PC-3 (cell line): Measurements from ENCODE around the gene PAPSS2. TPM values are rescaled to one million over a fixed set of nuclear protein-coding genes. Genes with fewer than 3 reads are reported as not detected.

Experiments
- ATAC-seq: fragments of 200-7000 bp; cut with Tn5 transposase; 2 replicates; pipeline ENCODE4 v1.9.1; 2020; ENCODE audit warnings: mild to moderate bottlenecking, moderate library complexity
- BruUV-seq: library from RNA; stranded (reverse); fragments of 400-500 nt; replicated peaks from 2 replicates; lab custom pipeline; 2021; lab: Mats Ljungman, UMichigan
- CTCF ChIA-PET: fragments of 300-600 bp; sonication (Branson Sonifier 250); formaldehyde crosslinking; loops from one replicate; lab custom pipeline; 2022; ENCODE audit warnings: antibody characterized with exemption; lab: Charles Lee
- POLR2A ChIA-PET: fragments of 300-600 bp; sonication (Branson Sonifier 250); formaldehyde crosslinking; loops from one replicate; lab custom pipeline; 2022; ENCODE audit warnings: antibody characterized with exemption; ENCODE audit not compliant: unreplicated experiment; lab: Charles Lee
- DNase-seq: peaks from one replicate; pipeline ENCODE4 v3.0.0-alpha.2; 2015
- H2AFZ ChIP-seq: fragments of 300-600 bp; sonication (generic); 2 replicates; pipeline ENCODE4 v1.6.0; 2016; ENCODE audit warnings: antibody characterized with exemption, low read length
- H3F3A ChIP-seq: fragments of 300-600 bp; sonication (generic); one replicate; pipeline ENCODE4 v1.6.0; 2017; ENCODE audit warnings: antibody characterized with exemption, low read length, control low read depth, mild to moderate bottlenecking; ENCODE audit not compliant: unreplicated experiment
- H3K27ac ChIP-seq: fragments of 300-600 bp; sonication (generic); 2 replicates; pipeline ENCODE4 v1.5.1; 2016; ENCODE audit warnings: mild to moderate bottlenecking, low read length
- H3K27me3 ChIP-seq: fragments of 300-600 bp; sonication (generic); 2 replicates; pipeline ENCODE4 v1.6.1; 2016; ENCODE audit warnings: low read length, mixed read lengths
- H3K36me3 ChIP-seq: fragments of 300-600 bp; sonication (generic); 2 replicates; pipeline ENCODE4 v1.6.1; 2016; ENCODE audit warnings: low read depth, mixed run types, low read length, mixed read lengths
- H3K4me1 ChIP-seq: fragments of 300-600 bp; sonication (generic); 2 replicates; pipeline ENCODE4 v1.5.1; 2016; ENCODE audit warnings: low read length; ENCODE audit not compliant: insufficient read depth
- H3K4me2 ChIP-seq: fragments of 300-600 bp; sonication (generic); 2 replicates; pipeline ENCODE4 v1.6.0; 2016; ENCODE audit warnings: low read length
- H3K4me3 ChIP-seq: fragments of 300-600 bp; sonication (generic); 2 replicates; pipeline ENCODE4 v1.5.1; 2016; ENCODE audit warnings: mild to moderate bottlenecking, low read length, mixed read lengths
- H3K79me2 ChIP-seq: fragments of 300-600 bp; sonication (generic); 2 replicates; pipeline ENCODE4 v1.6.1; 2017; ENCODE audit warnings: low read length, mixed read lengths
- H3K9ac ChIP-seq: fragments of 300-600 bp; sonication (generic); 2 replicates; pipeline ENCODE4 v1.6.0; 2016; ENCODE audit warnings: mild to moderate bottlenecking, low read length
- H3K9me2 ChIP-seq: fragments of 300-600 bp; sonication (generic); replicated peaks from 2 replicates; pipeline ENCODE4 v1.6.1; 2016; ENCODE audit warnings: mixed run types, low read length, mixed read lengths
- H3K9me3 ChIP-seq: fragments of 300-600 bp; sonication (generic); 2 replicates; pipeline ENCODE4 v1.6.1; 2016; ENCODE audit warnings: low read length, mixed read lengths
- H4K20me1 ChIP-seq: fragments of 300-600 bp; sonication (generic); 2 replicates; pipeline ENCODE4 v1.6.1; 2016; ENCODE audit warnings: low read length, mixed read lengths
- EZH2 ChIP-seq: fragments of 300-600 bp; sonication (generic); IDR thresholded peaks from one replicate; pipeline ENCODE4 v1.6.1; 2017; ENCODE audit warnings: antibody characterized with exemption, mild to moderate bottlenecking, low read length; ENCODE audit not compliant: unreplicated experiment
- EZH2phosphoT487 ChIP-seq: fragments of 300-600 bp; sonication (generic); IDR thresholded peaks from 2 replicates; pipeline ENCODE4 v1.6.1; 2018; ENCODE audit warnings: mild to moderate bottlenecking, antibody characterized with exemption, low read length, borderline replicate concordance
- intact Hi-C: fragments of 100-400 bp; cut with micrococcal nuclease; formaldehyde crosslinking; loops from 2 replicates; pipeline ENCODE4 v1.9.0; 2023
- total RNA-seq: library from RNA; depleted of rRNA; stranded (reverse); fragments of >200 nt; gene quantifications from 2 replicates; pipeline ENCODE4 v1.2.3, GENCODE V29; 2014
- TF ChIP-seq, protein P1 (sequence below): fragments of 300-600 bp; sonication (generic); conservative IDR thresholded peaks from 2 replicates; pipeline ENCODE4 v1.5.1; 2017; ENCODE audit warnings: antibody characterized with exemption, low read depth, mild to moderate bottlenecking, low read length

The PAPSS2 gene
- total RNA-seq, 1 experiment from 2014 or later, result 16.4 TPM

DNA sequence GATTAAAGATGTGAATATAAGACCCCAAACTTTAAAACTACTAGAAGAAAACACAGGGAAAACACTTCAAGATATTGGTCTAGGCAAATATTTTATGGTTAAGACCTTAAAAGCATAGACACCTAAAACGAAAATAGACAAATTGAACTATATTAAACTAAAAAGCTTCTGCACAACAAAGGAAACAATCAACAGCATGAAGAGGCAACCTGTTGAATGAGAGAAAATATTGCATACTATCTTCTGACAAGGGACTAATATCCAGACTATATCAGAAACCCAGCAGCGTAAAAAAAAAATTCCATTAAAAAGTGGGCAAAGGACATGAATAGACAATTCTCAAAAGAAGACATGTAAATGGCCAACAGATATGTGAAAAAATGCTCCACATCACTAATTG is 18.6 kb downstream of the PAPSS2 start:
- Histone ChIP-seq H3K36me3 (no peaks in the 10 kb centered on the region), H4K20me1 (no peaks in the 10 kb centered on the region), H3K9me2 (no peaks in the 10 kb centered on the region), H3K4me3 (no peak overlapping the region), H3K27me3 (no peaks in the 10 kb centered on the region), H3K4me1 (peaks cover 18% of the 10 kb centered on the region), H3F3A (peaks cover 3% of the 10 kb centered on the region), H3K9me3 (no peaks in the 10 kb centered on the region), H2AFZ (no peak overlapping the region), H3K27ac (no peak overlapping the region), H3K4me2 (no peak overlapping the region), H3K9ac (no peak overlapping the region), H3K79me2 (no peaks in the 10 kb centered on the region)
- POLR2A ChIA-PET, result no interaction called here
- DNase-seq (no peak), ATAC-seq (no peak)
- intact Hi-C loops, result loop anchor here (5.0 kb wide), 1 partner anchor 39 kb away; no protein-coding TSS in a partner anchor
- no TSS peak for BruUV-seq
- CTCF ChIA-PET, result no interaction called here
- TF ChIP-seq, protein P1, sequence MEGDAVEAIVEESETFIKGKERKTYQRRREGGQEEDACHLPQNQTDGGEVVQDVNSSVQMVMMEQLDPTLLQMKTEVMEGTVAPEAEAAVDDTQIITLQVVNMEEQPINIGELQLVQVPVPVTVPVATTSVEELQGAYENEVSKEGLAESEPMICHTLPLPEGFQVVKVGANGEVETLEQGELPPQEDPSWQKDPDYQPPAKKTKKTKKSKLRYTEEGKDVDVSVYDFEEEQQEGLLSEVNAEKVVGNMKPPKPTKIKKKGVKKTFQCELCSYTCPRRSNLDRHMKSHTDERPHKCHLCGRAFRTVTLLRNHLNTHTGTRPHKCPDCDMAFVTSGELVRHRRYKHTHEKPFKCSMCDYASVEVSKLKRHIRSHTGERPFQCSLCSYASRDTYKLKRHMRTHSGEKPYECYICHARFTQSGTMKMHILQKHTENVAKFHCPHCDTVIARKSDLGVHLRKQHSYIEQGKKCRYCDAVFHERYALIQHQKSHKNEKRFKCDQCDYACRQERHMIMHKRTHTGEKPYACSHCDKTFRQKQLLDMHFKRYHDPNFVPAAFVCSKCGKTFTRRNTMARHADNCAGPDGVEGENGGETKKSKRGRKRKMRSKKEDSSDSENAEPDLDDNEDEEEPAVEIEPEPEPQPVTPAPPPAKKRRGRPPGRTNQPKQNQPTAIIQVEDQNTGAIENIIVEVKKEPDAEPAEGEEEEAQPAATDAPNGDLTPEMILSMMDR, result no peak
- TF ChIP-seq EZH2phosphoT487, result no peak
- no peak for TF ChIP-seq EZH2

DNA sequence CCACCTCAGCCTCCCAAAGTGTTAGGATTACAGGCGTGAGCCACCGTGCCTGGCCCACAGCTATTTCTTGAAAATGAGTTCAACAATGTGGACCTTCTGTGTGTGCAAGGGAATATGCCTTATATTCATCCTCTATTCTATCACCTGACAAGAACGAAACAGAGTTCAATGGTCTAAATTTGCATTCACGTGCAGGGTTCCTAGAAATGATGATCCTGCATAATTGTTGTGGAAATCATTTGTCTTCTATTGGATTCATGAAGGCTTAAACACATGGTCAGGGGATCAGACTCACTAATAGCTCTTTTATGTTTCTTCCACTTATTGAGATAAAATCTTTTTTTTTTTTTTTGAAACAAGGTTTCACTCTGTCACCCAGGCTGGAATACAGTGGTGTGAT is 23.7 kb downstream of the PAPSS2 start:
- TF ChIP-seq, protein P1, result no peak
- TF ChIP-seq EZH2, result no peak
- no peak for TF ChIP-seq EZH2phosphoT487
- ATAC-seq (no peak), DNase-seq (no peak)
- Histone ChIP-seq H3F3A (no peaks in the 10 kb centered on the region), H3K9ac (no peak overlapping the region), H3K9me3 (no peaks in the 10 kb centered on the region), H3K36me3 (no peaks in the 10 kb centered on the region), H3K27ac (no peak overlapping the region), H3K4me2 (no peak overlapping the region), H2AFZ (no peak overlapping the region), H3K9me2 (no peaks in the 10 kb centered on the region), H4K20me1 (no peaks in the 10 kb centered on the region), H3K4me1 (peaks cover 10% of the 10 kb centered on the region; the same call in 1 of the 2 replicates), H3K4me3 (no peak overlapping the region), H3K27me3 (no peaks in the 10 kb centered on the region), H3K79me2 (no peaks in the 10 kb centered on the region)
- BruUV-seq, result no TSS peak
- ChIA-PET CTCF (no interaction called here), POLR2A (no interaction called here)
- intact Hi-C loops, result no loop called here

DNA sequence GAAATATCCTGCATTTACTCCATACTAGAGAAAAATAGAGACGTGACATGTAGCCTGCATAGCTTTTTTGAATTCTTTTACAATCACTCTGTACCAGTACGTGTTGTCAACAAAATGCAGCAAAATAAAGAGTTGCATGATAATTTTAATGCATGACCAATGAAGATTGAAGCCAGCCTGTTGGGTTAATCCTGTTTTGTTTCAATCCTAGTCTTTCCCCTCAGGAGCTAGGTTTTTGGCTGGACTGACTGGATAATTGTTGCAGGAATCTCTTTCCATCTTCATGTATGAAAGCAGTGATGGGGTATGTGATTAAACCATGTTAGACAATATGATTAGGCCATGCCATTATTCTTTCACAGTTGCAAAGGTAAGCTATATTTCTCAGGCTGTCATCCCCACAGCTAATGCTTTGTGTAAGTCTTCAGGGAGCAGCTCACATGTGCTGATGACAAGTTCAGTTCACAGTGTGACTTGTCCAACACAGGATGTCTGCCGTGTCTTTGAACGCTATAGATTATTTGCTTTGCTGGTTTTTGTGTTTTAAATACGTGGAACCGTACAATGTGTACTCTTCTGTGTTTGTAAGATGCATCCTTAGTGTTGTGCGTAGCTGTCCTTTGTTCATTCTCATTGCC is 24.4 kb downstream of the PAPSS2 start:
- Histone ChIP-seq H3F3A (no peaks in the 10 kb centered on the region), H3K4me3 (no peak overlapping the region), H3K36me3 (no peaks in the 10 kb centered on the region), H2AFZ (no peak overlapping the region), H3K9me3 (no peaks in the 10 kb centered on the region), H3K79me2 (no peaks in the 10 kb centered on the region), H4K20me1 (no peaks in the 10 kb centered on the region), H3K27me3 (no peaks in the 10 kb centered on the region), H3K27ac (no peak overlapping the region), H3K4me1 (peaks cover 10% of the 10 kb centered on the region; the same call in 1 of the 2 replicates), H3K9me2 (no peaks in the 10 kb centered on the region), H3K9ac (no peak overlapping the region), H3K4me2 (no peak overlapping the region)
- no peak for TF ChIP-seq EZH2phosphoT487
- no peak for TF ChIP-seq EZH2
- TF ChIP-seq, protein P1, result no peak
- intact Hi-C loops, result no loop called here
- ChIA-PET POLR2A (no interaction called here), CTCF (interaction anchor here (0.6 kb wide), 1 partner anchor 9 kb away, joined by 4 read pairs; no protein-coding TSS in a partner anchor)
- BruUV-seq, result no TSS peak
- DNase-seq (no peak), ATAC-seq (no peak)
